ENCODE results near the gene UBE2N.

- TF ChIP-seq SIN3A (IDR thresholded peaks at IDR 0.05; ENCODE audit: borderline replicate concordance, insufficient read depth, low read length) (no peak), REST (IDR thresholded peaks at IDR 0.05; ENCODE audit: insufficient read depth in 1 of 2, low read depth in 2 of 2, low read length in 2 of 2) (no peak)
Measured at GRCh38 chr12:93403988-93404803, 37.6 kb downstream of the UBE2N start.
